ENCODE measurements around the gene VSX2. TPM values are rescaled to one million over a fixed set of nuclear protein-coding genes. Genes with fewer than 3 reads are reported as not detected.

Gene VSX2
- total RNA-seq, 1 experiment from 2014 or later = not detected

GRCh38 chr14:74301594-74302151, 62.4 kb downstream of the VSX2 start:
- Histone ChIP-seq H3T11ph (ENCODE audit: low read length) (no peak overlapping the region), H2BK20ac (ENCODE audit: low read depth, low read length, poor library complexity, severe bottlenecking) (no peak overlapping the region), H3K79me2 (ENCODE audit: insufficient read depth, low read length) (peaks cover 13% of the 10 kb centered on the region; the same call in 1 of the 2 replicates), H4K8ac (replicated peaks; ENCODE audit: insufficient read length, low read depth, low read length) (no peak overlapping the region), H4K91ac (ENCODE audit: insufficient read length, low read depth, low read length) (no peak overlapping the region), H2AFZ (ENCODE audit: low read length) (no peak overlapping the region), H2BK120ac (ENCODE audit: low read depth, low read length, poor library complexity, severe bottlenecking) (no peak overlapping the region), H3K79me1 (ENCODE audit: insufficient read depth, low read depth, low read length, poor library complexity, severe bottlenecking) (no peaks in the 10 kb centered on the region), H3K4ac (ENCODE audit: low read depth, low read length) (no peak overlapping the region), H3K4me2 (ENCODE audit: insufficient read depth, insufficient read length, low read length) (peak overlapping the region; percentile 80), H3K27me3 (ENCODE audit: insufficient read depth, low read length) (no peaks in the 10 kb centered on the region; the same call in 1 of the 2 replicates), H3K18ac (ENCODE audit: insufficient read length, low read depth, low read length) (no peak overlapping the region), H3K23me2 (ENCODE audit: insufficient read length, low read depth, low read length, poor library complexity, severe bottlenecking) (peaks cover 6% of the 10 kb centered on the region), H3K27ac (ENCODE audit: insufficient read length, low read depth, low read length) (no peak overlapping the region), H4K5ac (ENCODE audit: insufficient read length, low read depth, low read length) (no peak overlapping the region), H3K56ac (ENCODE audit: insufficient read length, low read depth, low read length) (no peak overlapping the region), H3K14ac (ENCODE audit: insufficient read depth, low read length) (no peak overlapping the region), H3K23ac (ENCODE audit: insufficient read length, low read depth, low read length) (no peak overlapping the region), H2BK5ac (ENCODE audit: insufficient read length, low read length) (no peak overlapping the region), H2BK12ac (ENCODE audit: insufficient read length, low read depth, low read length) (no peak overlapping the region), H3K4me1 (ENCODE audit: insufficient read depth, low read length) (no peaks in the 10 kb centered on the region), H3K9ac (ENCODE audit: extremely low read depth, insufficient read length, low read length) (peak overlapping the region; percentile 64), H2AK5ac (ENCODE audit: insufficient read length, low read length) (no peak overlapping the region), H3K9me3 (ENCODE audit: control insufficient read depth, low read depth, low read length) (no peaks in the 10 kb centered on the region), H2BK15ac (ENCODE audit: low read depth, low read length) (no peak overlapping the region), H4K20me1 (ENCODE audit: control insufficient read depth, insufficient read depth, insufficient read length) (no peaks in the 10 kb centered on the region)
- Mint-ChIP-seq H3K27ac (peak overlapping the region; percentile 93 to 97 (median 95)), H3K27me3 (ENCODE audit: low read depth) (no peaks in the 10 kb centered on the region; the same call in 1 of the 2 replicates), H3K36me3 (ENCODE audit: insufficient read depth in 1 of 3, low read depth in 3 of 3) (peaks cover 19 to 38% (median 38%) of the 10 kb centered on the region in 3 experiments), H3K4me1 (peaks cover 16 to 17% of the 10 kb centered on the region in 2 experiments), H3K4me3 (peak overlapping the region; percentile 89 to 95), H3K9me3 (no peaks in the 10 kb centered on the region; a peak in 1 of 5 replicates)
- TF ChIP-seq, protein P1, sequence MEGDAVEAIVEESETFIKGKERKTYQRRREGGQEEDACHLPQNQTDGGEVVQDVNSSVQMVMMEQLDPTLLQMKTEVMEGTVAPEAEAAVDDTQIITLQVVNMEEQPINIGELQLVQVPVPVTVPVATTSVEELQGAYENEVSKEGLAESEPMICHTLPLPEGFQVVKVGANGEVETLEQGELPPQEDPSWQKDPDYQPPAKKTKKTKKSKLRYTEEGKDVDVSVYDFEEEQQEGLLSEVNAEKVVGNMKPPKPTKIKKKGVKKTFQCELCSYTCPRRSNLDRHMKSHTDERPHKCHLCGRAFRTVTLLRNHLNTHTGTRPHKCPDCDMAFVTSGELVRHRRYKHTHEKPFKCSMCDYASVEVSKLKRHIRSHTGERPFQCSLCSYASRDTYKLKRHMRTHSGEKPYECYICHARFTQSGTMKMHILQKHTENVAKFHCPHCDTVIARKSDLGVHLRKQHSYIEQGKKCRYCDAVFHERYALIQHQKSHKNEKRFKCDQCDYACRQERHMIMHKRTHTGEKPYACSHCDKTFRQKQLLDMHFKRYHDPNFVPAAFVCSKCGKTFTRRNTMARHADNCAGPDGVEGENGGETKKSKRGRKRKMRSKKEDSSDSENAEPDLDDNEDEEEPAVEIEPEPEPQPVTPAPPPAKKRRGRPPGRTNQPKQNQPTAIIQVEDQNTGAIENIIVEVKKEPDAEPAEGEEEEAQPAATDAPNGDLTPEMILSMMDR (conservative IDR thresholded peaks at IDR 0.05) = no peak
- no CpG with 5 or more reads among the region's 22 CpGs for WGBS (ENCODE audit: extremely low coverage, insufficient read length, low lambda C conversion rate)
- no peak for DNase-seq

All from H9 (cell line).